OCI-LY7 (cell line): ENCODE measurements around the gene CYP2A6.
"Not testable (repeated sequence)": the region's sequence is repeated elsewhere in the genome, so short reads cannot be mapped to it uniquely, and the experiment has no call there.

ENCODE experiments used
- CTCF ChIP-seq: fragments of 200-600 bp; sonication (generic); conservative IDR thresholded peaks from 2 replicates; pipeline ENCODE4 v1.5.1; 2014; ENCODE audit warnings: mild to moderate bottlenecking, antibody characterized with exemption, low read length, moderate library complexity, mixed read lengths
- EZH2phosphoT487 ChIP-seq: fragments of 200-600 bp; sonication (generic); IDR thresholded peaks from 2 replicates; pipeline ENCODE4 v1.6.1; 2018; ENCODE audit warnings: low read depth, borderline replicate concordance, mild to moderate bottlenecking, mixed run types, antibody characterized with exemption, low read length, moderate library complexity, mixed read lengths

- not testable (repeated sequence) for TF ChIP-seq CTCF, EZH2phosphoT487
These were observed 23.4 kb downstream of the CYP2A6 start for GRCh38 chr19:40826699-40827385.
